SK-N-MC (cell line): ENCODE measurements around the gene KRT15.

Experiments
- EZH2 ChIP-seq: fragments of 200-600 bp; sonication (generic); IDR thresholded peaks from one replicate; pipeline ENCODE4 v1.6.1; 2017; ENCODE audit warnings: antibody characterized with exemption
- POLR2AphosphoS5 ChIP-seq: IDR thresholded peaks from 2 replicates; pipeline ENCODE4 v1.6.1; 2012; ENCODE audit warnings: mild to moderate bottlenecking, low read depth, low read length, borderline replicate concordance

GRCh38 chr17:41468346-41468745, 50.3 kb downstream of the KRT15 start:
- TF ChIP-seq POLR2AphosphoS5 = no peak
- no peak for TF ChIP-seq EZH2
